HUES48 (cell line): ENCODE data around the gene ERRFI1.

Experiments used
- H3K27ac ChIP-seq: one replicate; pipeline ENCODE4 v1.7.0; 2013; ENCODE audit warnings: low read depth, low read length, inconsistent platforms
- H3K27me3 ChIP-seq: 2 replicates; pipeline ENCODE4 v1.6.1; 2013; ENCODE audit warnings: mild to moderate bottlenecking, low read length; ENCODE audit not compliant: control insufficient read depth, insufficient read depth
- H3K36me3 ChIP-seq: 2 replicates; pipeline ENCODE4 v1.6.1; 2013; ENCODE audit warnings: low read length; ENCODE audit not compliant: control insufficient read depth, insufficient read depth
- H3K4me1 ChIP-seq: 2 replicates; pipeline ENCODE4 v1.6.1; 2013; ENCODE audit warnings: mild to moderate bottlenecking, low read length; ENCODE audit not compliant: control insufficient read depth, insufficient read depth
- H3K4me3 ChIP-seq: 2 replicates; pipeline ENCODE4 v1.5.1; 2013; ENCODE audit warnings: mild to moderate bottlenecking, low read depth, low read length
- H3K9ac ChIP-seq: 2 replicates; pipeline ENCODE4 v1.6.1; 2013; ENCODE audit warnings: mild to moderate bottlenecking, low read depth, low read length, moderate library complexity
- H3K9me3 ChIP-seq: 2 replicates; pipeline ENCODE4 v1.6.1; 2013; ENCODE audit warnings: low read length; ENCODE audit not compliant: control insufficient read depth, insufficient read depth

ERRFI1 gene

GRCh38 chr1:8017495-8018197 is 8.5 kb downstream of the ERRFI1 start:
- Histone ChIP-seq H3K36me3 (peaks cover 23% of the 10 kb centered on the region), H3K9ac (no peak overlapping the region; the same call in 1 of the 2 replicates), H3K27me3 (no peaks in the 10 kb centered on the region), H3K4me3 (peak overlapping the region; percentile 1; the same call in 1 of the 2 replicates), H3K4me1 (peaks cover 68% of the 10 kb centered on the region), H3K27ac (peak overlapping the region; percentile 25), H3K9me3 (no peaks in the 10 kb centered on the region)

DNA sequence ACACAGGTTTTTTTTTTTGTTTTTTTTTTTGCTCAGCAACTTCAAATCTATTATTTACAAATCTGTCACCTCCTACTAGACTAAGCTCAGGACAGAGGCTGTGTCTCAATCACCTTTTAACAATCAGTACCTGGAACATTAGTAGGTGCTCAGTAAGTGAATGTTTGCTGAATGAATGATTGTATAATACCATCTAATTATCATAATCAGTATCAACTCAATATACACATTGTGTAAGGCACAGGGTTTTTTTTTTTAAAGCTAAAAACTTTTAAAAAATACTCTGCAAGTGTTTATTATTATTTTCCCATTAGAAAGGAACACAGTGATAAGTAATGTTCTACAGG is 9.2 kb downstream of the ERRFI1 start:
- H3K9me3 ChIP-seq: no peaks in the 10 kb centered on the region
- H3K4me3 ChIP-seq: no peak overlapping the region
- no peak overlapping the region for H3K9ac ChIP-seq
- H3K27me3 ChIP-seq: no peaks in the 10 kb centered on the region
- peaks cover 31% of the 10 kb centered on the region for H3K36me3 ChIP-seq
- peaks cover 61% of the 10 kb centered on the region for H3K4me1 ChIP-seq
- H3K27ac ChIP-seq: no peak overlapping the region

- H3K4me1 ChIP-seq: peaks cover 55% of the 10 kb centered on the region
- no peaks in the 10 kb centered on the region for H3K9me3 ChIP-seq
- peaks cover 36% of the 10 kb centered on the region for H3K36me3 ChIP-seq
- no peaks in the 10 kb centered on the region for H3K27me3 ChIP-seq
- no peak overlapping the region for H3K4me3 ChIP-seq
- H3K27ac ChIP-seq: peak overlapping the region; percentile 30
- H3K9ac ChIP-seq: no peak overlapping the region
These were observed 9.8 kb downstream of the ERRFI1 start for GRCh38 chr1:8016210-8016894.

- H3K27me3 ChIP-seq: no peaks in the 10 kb centered on the region
- peaks cover 41% of the 10 kb centered on the region for H3K36me3 ChIP-seq
- H3K4me1 ChIP-seq: peaks cover 51% of the 10 kb centered on the region
- no peaks in the 10 kb centered on the region for H3K9me3 ChIP-seq
- no peak overlapping the region for H3K4me3 ChIP-seq
- no peak overlapping the region for H3K9ac ChIP-seq
- H3K27ac ChIP-seq: peak overlapping the region; percentile 30
These were observed 10.3 kb downstream of the ERRFI1 start for GRCh38 chr1:8015809-8016165.

DNA sequence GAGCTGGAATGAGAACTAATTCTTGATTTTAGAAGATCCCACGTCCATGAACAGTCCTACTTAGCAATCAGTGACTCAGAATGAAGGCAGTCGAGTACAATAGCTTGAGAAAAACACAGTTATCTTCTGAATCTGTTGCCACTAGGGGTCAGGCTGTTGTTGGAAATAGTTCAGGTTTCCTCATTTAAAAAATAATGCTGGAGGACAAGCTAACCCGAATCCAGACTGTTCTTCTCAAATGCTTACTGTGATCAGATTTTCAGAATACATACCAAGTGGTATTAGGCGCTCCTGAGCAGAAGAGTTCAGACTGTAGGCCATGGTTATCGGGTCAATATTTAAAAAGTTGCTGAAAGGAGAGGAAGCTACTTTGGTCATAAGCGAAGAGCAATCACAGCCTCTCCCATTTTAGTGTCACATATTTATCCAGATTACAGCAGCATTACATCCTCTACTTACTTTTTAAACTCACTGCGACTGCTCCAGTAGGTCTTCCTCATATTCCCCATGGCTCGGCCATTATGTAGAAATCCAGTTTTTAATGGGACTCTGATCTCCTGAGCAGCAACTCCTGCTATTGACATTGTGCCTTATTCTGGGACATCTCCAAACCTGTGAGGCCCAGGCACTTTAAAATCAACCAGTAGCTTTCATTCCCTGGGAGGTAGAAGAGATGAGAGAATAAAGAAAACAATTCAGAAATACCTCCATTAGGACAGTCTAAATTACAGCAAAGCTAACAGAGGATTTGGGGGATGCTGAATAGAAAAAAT is 10.9 kb downstream of the ERRFI1 start:
- Histone ChIP-seq H3K9me3 (no peaks in the 10 kb centered on the region), H3K27me3 (no peaks in the 10 kb centered on the region), H3K27ac (peak overlapping the region; percentile 30), H3K4me3 (no peak overlapping the region), H3K36me3 (peaks cover 45% of the 10 kb centered on the region), H3K4me1 (peaks cover 51% of the 10 kb centered on the region), H3K9ac (no peak overlapping the region)

DNA sequence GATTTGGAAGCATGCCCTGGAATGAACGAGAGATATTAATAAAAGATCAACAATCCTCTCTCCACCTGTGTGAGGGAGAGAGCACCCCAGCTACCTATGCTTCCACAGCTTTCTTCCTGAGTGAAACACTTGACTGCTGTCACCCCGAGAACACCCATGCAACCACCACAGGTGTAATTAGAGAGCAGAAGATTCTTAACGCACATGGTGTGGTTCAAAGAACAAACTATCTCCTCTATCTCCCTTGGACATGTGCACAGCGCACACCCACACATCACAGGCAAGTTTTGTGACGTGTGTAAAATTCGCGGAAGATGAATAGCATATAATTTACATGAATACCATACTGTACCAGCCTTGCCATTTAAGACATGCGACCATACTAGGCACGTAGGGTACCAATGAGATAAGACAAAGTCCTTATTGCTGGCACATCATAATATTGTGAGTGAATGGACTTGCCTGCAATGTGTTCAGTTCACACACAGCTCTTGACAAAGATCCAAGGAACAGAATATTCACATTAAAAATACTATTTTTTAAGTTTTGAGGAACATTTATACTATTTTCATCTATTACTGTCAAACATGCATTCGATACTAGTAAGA is 11.6 kb downstream of the ERRFI1 start:
- no peaks in the 10 kb centered on the region for H3K9me3 ChIP-seq
- peaks cover 49% of the 10 kb centered on the region for H3K36me3 ChIP-seq
- H3K9ac ChIP-seq: no peak overlapping the region
- no peaks in the 10 kb centered on the region for H3K27me3 ChIP-seq
- no peak overlapping the region for H3K4me3 ChIP-seq
- H3K27ac ChIP-seq: no peak overlapping the region
- H3K4me1 ChIP-seq: peaks cover 44% of the 10 kb centered on the region

DNA sequence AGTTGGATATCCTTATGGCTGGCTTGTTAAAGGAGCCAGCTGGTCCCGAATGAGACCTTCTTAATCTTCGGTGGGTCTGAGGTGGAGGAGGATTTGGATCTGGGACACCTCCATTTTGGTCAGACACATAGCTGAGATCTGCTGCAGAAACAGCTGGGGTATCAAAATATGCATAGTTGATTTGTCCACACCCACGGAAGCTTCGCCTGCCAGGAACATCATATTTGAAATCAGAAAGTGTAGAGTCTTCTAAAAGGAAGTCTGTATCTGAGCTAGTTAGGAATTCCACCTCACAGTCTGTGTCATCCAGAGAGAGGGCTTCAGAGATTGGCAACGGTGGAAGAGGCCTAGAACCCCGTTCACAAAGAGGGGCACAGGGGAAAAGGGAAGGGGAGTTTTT is 12.3 kb downstream of the ERRFI1 start:
- H3K4me3 ChIP-seq: no peak overlapping the region
- no peak overlapping the region for H3K9ac ChIP-seq
- peaks cover 50% of the 10 kb centered on the region for H3K36me3 ChIP-seq
- peaks cover 37% of the 10 kb centered on the region for H3K4me1 ChIP-seq
- no peak overlapping the region for H3K27ac ChIP-seq
- no peaks in the 10 kb centered on the region for H3K27me3 ChIP-seq
- no peaks in the 10 kb centered on the region for H3K9me3 ChIP-seq

DNA sequence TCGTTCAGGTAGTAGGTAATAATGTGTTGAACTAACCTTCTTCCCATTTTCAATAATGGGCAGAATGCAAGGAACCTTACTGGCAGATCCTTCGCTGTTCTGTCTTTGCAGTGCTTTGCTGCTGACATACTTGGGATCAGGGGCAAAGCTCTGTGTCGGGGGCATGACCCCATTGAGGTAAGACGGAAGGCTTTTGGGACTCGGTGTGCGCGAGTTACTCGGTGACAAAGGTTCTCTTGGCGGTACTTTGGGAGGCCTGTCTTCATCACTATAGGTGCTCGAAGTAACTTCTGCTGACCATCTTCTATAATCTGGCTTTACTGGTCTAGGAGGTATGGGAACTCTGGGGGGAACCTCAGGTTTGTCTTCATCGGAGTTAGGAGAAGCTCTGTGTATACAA is 12.7 kb downstream of the ERRFI1 start:
- no peak overlapping the region for H3K9ac ChIP-seq
- no peaks in the 10 kb centered on the region for H3K9me3 ChIP-seq
- peaks cover 33% of the 10 kb centered on the region for H3K4me1 ChIP-seq
- no peak overlapping the region for H3K27ac ChIP-seq
- H3K27me3 ChIP-seq: no peaks in the 10 kb centered on the region
- peaks cover 50% of the 10 kb centered on the region for H3K36me3 ChIP-seq
- H3K4me3 ChIP-seq: no peak overlapping the region

DNA sequence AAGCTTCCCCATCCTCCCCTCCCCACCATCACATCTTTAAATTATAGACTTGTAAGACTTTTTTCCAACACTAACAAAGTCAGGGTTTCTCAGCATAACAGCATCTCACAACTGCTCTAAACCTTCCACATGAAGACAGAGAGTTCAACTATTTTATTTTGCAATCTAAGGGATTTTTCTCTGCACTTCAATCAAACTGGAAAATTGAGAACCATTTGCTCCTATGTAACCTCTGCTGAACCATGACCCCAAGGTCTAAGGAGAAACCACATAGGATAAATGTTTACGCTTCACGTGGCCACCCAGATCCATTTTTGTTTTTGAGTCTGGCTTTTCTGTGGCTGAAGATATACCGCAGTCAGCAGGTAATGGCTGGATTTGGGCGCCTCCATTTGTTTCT is 13.2 kb downstream of the ERRFI1 start:
- H3K9me3 ChIP-seq: no peaks in the 10 kb centered on the region
- peaks cover 29% of the 10 kb centered on the region for H3K4me1 ChIP-seq
- peaks cover 50% of the 10 kb centered on the region for H3K36me3 ChIP-seq
- no peaks in the 10 kb centered on the region for H3K27me3 ChIP-seq
- H3K27ac ChIP-seq: no peak overlapping the region
- H3K9ac ChIP-seq: no peak overlapping the region
- H3K4me3 ChIP-seq: no peak overlapping the region

DNA sequence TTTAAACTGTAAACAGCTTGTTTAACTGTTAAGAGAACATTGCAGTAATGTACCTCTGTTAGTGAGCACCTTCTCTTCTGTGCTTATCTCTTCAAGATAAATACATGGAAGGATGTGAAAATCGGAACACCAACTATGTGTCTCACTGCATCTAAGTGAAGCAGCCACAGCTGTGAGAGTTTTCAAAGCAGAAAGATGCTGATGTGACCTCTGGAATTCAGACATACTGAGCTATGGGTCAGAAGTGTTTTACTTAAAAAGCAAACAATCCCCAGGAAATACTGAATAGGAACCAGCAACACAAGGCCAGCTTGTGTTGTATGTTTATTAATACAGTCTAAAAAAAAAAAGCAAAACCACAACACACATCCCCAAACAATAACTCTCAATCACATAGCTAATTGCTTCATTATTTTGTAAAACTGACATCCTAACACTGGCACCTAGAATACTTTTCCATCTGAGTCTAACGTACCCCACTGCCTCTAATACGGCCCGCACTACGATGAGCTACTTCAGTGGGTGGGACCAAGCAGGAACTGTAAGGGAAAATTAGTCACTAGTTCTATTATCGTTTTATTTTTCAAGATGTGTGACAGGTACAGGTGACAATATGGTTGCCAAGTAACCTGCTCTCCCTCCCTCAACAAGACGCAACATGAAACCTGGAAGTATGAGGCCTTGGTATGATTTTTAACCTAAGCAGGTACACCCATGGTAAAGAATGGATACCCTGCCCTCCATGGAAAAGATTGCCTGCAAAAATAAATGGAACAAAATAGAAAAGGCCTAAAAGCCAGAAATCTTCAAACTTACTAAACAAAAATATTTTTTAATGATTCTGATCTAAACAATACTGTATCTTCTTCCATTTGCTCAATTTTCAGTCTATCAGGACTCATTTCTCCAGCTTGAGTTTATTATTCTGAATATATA is 13.9 kb downstream of the ERRFI1 start:
- H3K27ac ChIP-seq: no peak overlapping the region

More for the DNA sequence above, 13.9 kb downstream of the ERRFI1 start:
- H3K36me3 ChIP-seq: peaks cover 50% of the 10 kb centered on the region
- peaks cover 22% of the 10 kb centered on the region for H3K4me1 ChIP-seq
- H3K9ac ChIP-seq: no peak overlapping the region
- H3K4me3 ChIP-seq: no peak overlapping the region
- H3K9me3 ChIP-seq: no peaks in the 10 kb centered on the region
- H3K27me3 ChIP-seq: no peaks in the 10 kb centered on the region
